ENCODE results near the gene TIMM17A. TPM values are rescaled to one million over a fixed set of nuclear protein-coding genes. Genes with fewer than 3 reads are reported as not detected.

The TIMM17A gene
- total and polyA plus RNA-seq, 2 experiments from 2014 or later, result 65.0 to 90.1 TPM

GRCh38 chr1:201964261-201964660 is 9.0 kb downstream of the TIMM17A start:
- Histone ChIP-seq H3K4me1 (ENCODE audit: insufficient read depth) (no peaks in the 10 kb centered on the region), H3K9me2 (replicated peaks; ENCODE audit: insufficient read depth) (no peaks in the 10 kb centered on the region), H3K79me2 (peaks cover 23% of the 10 kb centered on the region), H3K9me3 (ENCODE audit: low read depth) (no peaks in the 10 kb centered on the region), H4K20me1 (ENCODE audit: insufficient read depth, poor library complexity, severe bottlenecking) (no peaks in the 10 kb centered on the region), H3K27ac (no peak overlapping the region), H3K27me3 (no peaks in the 10 kb centered on the region), H2AFZ (no peak overlapping the region), H3K36me3 (replicated peaks; ENCODE audit: insufficient read depth, low read depth) (no peaks in the 10 kb centered on the region), H3K4me3 (no peak overlapping the region), H3K4me2 (no peak overlapping the region)
- DNase-seq (ENCODE audit: low spot score), result no peak
- WGBS (ENCODE audit: low lambda C conversion rate, missing lambda C conversion rate), result 72% methylated on average over 1 of the region's 1 CpG
- TF ChIP-seq EZH2 (IDR thresholded peaks at IDR 0.05; ENCODE audit: borderline replicate concordance) (no peak), CTCF (IDR thresholded peaks at IDR 0.05; ENCODE audit: poor library complexity) (no peak), EZH2phosphoT487 (IDR thresholded peaks at IDR 0.05; ENCODE audit: low read depth, severe bottlenecking, unreplicated experiment) (no peak)

GRCh38 chr1:201966171-201966570 is 10.9 kb downstream of the TIMM17A start:
- no peak for DNase-seq (ENCODE audit: low spot score)
- Histone ChIP-seq H2AFZ (no peak overlapping the region), H3K9me2 (replicated peaks; ENCODE audit: insufficient read depth) (no peaks in the 10 kb centered on the region), H4K20me1 (ENCODE audit: insufficient read depth, poor library complexity, severe bottlenecking) (no peaks in the 10 kb centered on the region), H3K27ac (no peak overlapping the region), H3K79me2 (peaks cover 17% of the 10 kb centered on the region), H3K27me3 (no peaks in the 10 kb centered on the region), H3K36me3 (replicated peaks; ENCODE audit: insufficient read depth, low read depth) (no peaks in the 10 kb centered on the region), H3K4me2 (no peak overlapping the region), H3K4me3 (no peak overlapping the region), H3K4me1 (ENCODE audit: insufficient read depth) (no peaks in the 10 kb centered on the region), H3K9me3 (ENCODE audit: low read depth) (no peaks in the 10 kb centered on the region)
- 97% methylated on average over 5 of the region's 5 CpGs for WGBS (ENCODE audit: low lambda C conversion rate, missing lambda C conversion rate)
- TF ChIP-seq CTCF (IDR thresholded peaks at IDR 0.05; ENCODE audit: poor library complexity) (no peak), EZH2phosphoT487 (IDR thresholded peaks at IDR 0.05; ENCODE audit: low read depth, severe bottlenecking, unreplicated experiment) (no peak), EZH2 (IDR thresholded peaks at IDR 0.05; ENCODE audit: borderline replicate concordance) (no peak)

GRCh38 chr1:201968202-201968925 is 13.1 kb downstream of the TIMM17A start:
- DNase-seq (ENCODE audit: low spot score), result no peak
- Histone ChIP-seq H3K4me1 (ENCODE audit: insufficient read depth) (no peaks in the 10 kb centered on the region), H3K9me2 (replicated peaks; ENCODE audit: insufficient read depth) (no peaks in the 10 kb centered on the region), H3K27ac (no peak overlapping the region), H3K9me3 (ENCODE audit: low read depth) (no peaks in the 10 kb centered on the region), H2AFZ (no peak overlapping the region), H3K27me3 (no peaks in the 10 kb centered on the region), H3K4me3 (no peak overlapping the region), H3K4me2 (no peak overlapping the region), H4K20me1 (ENCODE audit: insufficient read depth, poor library complexity, severe bottlenecking) (no peaks in the 10 kb centered on the region), H3K36me3 (replicated peaks; ENCODE audit: insufficient read depth, low read depth) (no peaks in the 10 kb centered on the region), H3K79me2 (peaks cover 11% of the 10 kb centered on the region)
- TF ChIP-seq CTCF (IDR thresholded peaks at IDR 0.05; ENCODE audit: poor library complexity), result no peak
- no peak for TF ChIP-seq EZH2 (IDR thresholded peaks at IDR 0.05; ENCODE audit: borderline replicate concordance)
- no peak for TF ChIP-seq EZH2phosphoT487 (IDR thresholded peaks at IDR 0.05; ENCODE audit: low read depth, severe bottlenecking, unreplicated experiment)
- 96% methylated on average over 16 of the region's 16 CpGs for WGBS (ENCODE audit: low lambda C conversion rate, missing lambda C conversion rate)

Data from hepatocyte (in vitro differentiated cells).